Gastrocnemius medialis (tissue), 4 donors: ENCODE data around the gene FBN2.

Source experiments
- POLR2A ChIP-seq, 2 donors: fragments of 450-650 bp; IDR thresholded peaks; one replicate each; pipeline ENCODE4 v1.6.1; 2017; ENCODE audit warnings: antibody characterized with exemption in 2 of 2, mild to moderate bottlenecking in 2 of 2, moderate library complexity in 2 of 2
- TF ChIP-seq, protein P1 (sequence below), 5 experiments: fragments of 450-650 bp in 3 of 5; fragments of 200-600 bp in 2 of 5; sonication (generic) in 2 of 5; IDR thresholded peaks in 4 of 5; conservative IDR thresholded peaks in 1 of 5; 1 replicate in 4 of 5; 2 replicates in 1 of 5; pipeline ENCODE4 v1.5.1; 2016 to 2019; ENCODE audit warnings: antibody characterized with exemption in 5 of 5, mild to moderate bottlenecking in 3 of 5, moderate library complexity in 3 of 5

DNA sequence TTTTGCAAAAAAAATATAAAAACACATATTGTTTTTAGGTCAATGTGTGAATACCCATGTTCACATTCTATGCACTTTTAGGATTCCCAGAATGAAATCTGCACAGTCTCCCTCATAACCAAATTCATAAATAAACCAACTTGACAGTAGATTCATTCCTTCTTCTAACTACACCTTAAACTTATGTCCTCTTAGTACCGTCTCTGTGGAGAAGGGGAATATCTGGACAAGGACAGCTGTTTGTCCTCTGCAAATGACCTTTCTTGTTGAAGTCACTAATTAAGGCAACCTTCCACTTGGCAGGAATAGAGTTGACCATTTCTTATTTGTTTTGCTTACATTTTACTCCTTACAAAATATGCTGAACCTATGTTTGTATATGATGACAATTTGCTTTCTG is 71.1 kb downstream of the FBN2 start:
- TF ChIP-seq, protein P1, sequence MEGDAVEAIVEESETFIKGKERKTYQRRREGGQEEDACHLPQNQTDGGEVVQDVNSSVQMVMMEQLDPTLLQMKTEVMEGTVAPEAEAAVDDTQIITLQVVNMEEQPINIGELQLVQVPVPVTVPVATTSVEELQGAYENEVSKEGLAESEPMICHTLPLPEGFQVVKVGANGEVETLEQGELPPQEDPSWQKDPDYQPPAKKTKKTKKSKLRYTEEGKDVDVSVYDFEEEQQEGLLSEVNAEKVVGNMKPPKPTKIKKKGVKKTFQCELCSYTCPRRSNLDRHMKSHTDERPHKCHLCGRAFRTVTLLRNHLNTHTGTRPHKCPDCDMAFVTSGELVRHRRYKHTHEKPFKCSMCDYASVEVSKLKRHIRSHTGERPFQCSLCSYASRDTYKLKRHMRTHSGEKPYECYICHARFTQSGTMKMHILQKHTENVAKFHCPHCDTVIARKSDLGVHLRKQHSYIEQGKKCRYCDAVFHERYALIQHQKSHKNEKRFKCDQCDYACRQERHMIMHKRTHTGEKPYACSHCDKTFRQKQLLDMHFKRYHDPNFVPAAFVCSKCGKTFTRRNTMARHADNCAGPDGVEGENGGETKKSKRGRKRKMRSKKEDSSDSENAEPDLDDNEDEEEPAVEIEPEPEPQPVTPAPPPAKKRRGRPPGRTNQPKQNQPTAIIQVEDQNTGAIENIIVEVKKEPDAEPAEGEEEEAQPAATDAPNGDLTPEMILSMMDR (IDR thresholded peaks at IDR 0.05 in 4 of 5, conservative IDR thresholded peaks at IDR 0.05 in 1 of 5): no peak
- no peak for TF ChIP-seq POLR2A (IDR thresholded peaks at IDR 0.05)
